Fibroblast of lung (primary cell): ENCODE data around the gene PCSK6.

Experiments
- EZH2 ChIP-seq: IDR thresholded peaks from 2 replicates; pipeline ENCODE4 v1.5.1; 2012; ENCODE audit warnings: low read length, control low read depth, mild to moderate bottlenecking; ENCODE audit errors: missing control alignments
- TF ChIP-seq, protein P1 (sequence below), 2 donors: IDR thresholded peaks in 1 of 2; conservative IDR thresholded peaks in 1 of 2; 1 replicate in 1 of 2; 2 replicates in 1 of 2; pipeline ENCODE4 v1.5.1; 2011 to 2012; ENCODE audit warnings: low read length in 2 of 2, control low read depth in 1 of 2, inconsistent platforms in 1 of 2, low read depth in 1 of 2, mild to moderate bottlenecking in 1 of 2

DNA sequence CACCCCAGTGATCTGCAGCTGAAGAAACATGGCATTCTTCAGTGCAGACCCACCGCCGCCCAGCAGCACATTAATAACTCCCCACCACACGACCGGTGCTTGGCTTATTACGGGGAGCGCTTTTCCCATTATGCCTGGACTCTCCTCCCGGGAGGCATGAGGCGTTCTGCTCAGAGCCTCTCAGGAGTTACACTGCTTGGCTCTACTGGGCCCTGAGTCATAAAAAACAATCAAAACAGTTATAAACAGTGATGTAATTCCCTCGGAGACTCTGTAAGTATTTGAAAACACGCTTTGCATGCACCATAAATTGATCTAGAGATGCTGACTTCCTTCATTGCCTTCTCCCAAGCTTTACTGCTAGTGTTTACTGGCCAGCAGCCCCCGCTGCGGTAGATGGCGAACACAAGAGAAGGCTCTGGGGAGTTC is 117.3 kb downstream of the PCSK6 start:
- TF ChIP-seq, protein P1, sequence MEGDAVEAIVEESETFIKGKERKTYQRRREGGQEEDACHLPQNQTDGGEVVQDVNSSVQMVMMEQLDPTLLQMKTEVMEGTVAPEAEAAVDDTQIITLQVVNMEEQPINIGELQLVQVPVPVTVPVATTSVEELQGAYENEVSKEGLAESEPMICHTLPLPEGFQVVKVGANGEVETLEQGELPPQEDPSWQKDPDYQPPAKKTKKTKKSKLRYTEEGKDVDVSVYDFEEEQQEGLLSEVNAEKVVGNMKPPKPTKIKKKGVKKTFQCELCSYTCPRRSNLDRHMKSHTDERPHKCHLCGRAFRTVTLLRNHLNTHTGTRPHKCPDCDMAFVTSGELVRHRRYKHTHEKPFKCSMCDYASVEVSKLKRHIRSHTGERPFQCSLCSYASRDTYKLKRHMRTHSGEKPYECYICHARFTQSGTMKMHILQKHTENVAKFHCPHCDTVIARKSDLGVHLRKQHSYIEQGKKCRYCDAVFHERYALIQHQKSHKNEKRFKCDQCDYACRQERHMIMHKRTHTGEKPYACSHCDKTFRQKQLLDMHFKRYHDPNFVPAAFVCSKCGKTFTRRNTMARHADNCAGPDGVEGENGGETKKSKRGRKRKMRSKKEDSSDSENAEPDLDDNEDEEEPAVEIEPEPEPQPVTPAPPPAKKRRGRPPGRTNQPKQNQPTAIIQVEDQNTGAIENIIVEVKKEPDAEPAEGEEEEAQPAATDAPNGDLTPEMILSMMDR (conservative IDR thresholded peaks at IDR 0.05 in 1 of 2, IDR thresholded peaks at IDR 0.05 in 1 of 2; ENCODE audit: low read depth in 1 of 2, low read length in 2 of 2): no peak
- no peak for TF ChIP-seq EZH2
